Lower leg skin (tissue), 4 donors: ENCODE measurements around the gene CLDN9. TPM values are rescaled to one million over a fixed set of nuclear protein-coding genes. Genes with fewer than 3 reads are reported as not detected.

Source experiments
- DNase-seq, 2 donors: peaks; one replicate each; pipeline ENCODE4 v3.0.0-alpha.2; 2019; ENCODE audit warnings: low spot score in 2 of 2
- H3K4me3 ChIP-seq: fragments of 200-600 bp; sonication (generic); 2 replicates; pipeline ENCODE4 v1.5.1; 2017; ENCODE audit warnings: mild to moderate bottlenecking, low read depth; ENCODE audit not compliant: poor library complexity, severe bottlenecking
- CTCF ChIP-seq, 3 donors: fragments of 450-650 bp; IDR thresholded peaks; one replicate each; pipeline ENCODE4 v1.5.1; 2016; ENCODE audit warnings: antibody characterized with exemption in 3 of 3, mild to moderate bottlenecking in 3 of 3, moderate library complexity in 2 of 3
- POLR2A ChIP-seq, 2 donors: fragments of 450-650 bp; IDR thresholded peaks; one replicate each; pipeline ENCODE4 v1.6.1; 2016 to 2017; ENCODE audit warnings: antibody characterized with exemption in 2 of 2, mild to moderate bottlenecking in 1 of 2, moderate library complexity in 1 of 2
- WGBS, 2 donors: methylation state at CpG; one replicate each; pipeline ENCODE4 v1.1.5; 2018; 5-methylcytosine and 5-hydroxymethylcytosine counted together
- intact Hi-C: fragments of 100-400 bp; cut with DNase I; formaldehyde crosslinking; loops from one replicate; pipeline ENCODE4 v1.15.0; 2023; ENCODE audit warnings: low total_unique reads
- total RNA-seq, 4 donors: library from RNA; depleted of rRNA; stranded (reverse); fragments of >200 nt; gene quantifications; one replicate each; pipeline ENCODE4 v1.1.0, GENCODE V29; 2016

The CLDN9 gene
- total RNA-seq, 4 donors from 2014 or later, result 0.15 to 0.23 TPM; not detected in 2

DNA sequence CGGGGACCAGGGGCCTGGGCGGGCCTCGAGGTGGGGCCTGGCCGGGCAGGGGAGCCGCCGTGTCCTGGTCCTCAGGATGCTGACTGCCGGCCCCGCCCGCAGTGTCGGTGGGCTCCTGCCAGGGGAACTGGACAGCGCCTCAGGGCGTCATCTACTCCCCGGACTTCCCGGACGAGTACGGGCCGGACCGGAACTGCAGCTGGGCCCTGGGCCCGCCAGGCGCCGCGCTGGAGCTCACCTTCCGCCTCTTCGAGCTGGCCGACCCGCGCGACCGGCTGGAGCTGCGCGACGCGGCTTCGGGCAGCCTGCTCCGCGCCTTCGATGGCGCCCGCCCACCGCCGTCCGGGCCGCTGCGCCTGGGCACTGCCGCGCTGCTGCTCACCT lies 45.9 kb upstream of the CLDN9 start:
- no peak overlapping the region for H3K4me3 ChIP-seq
- intact Hi-C loops, result no loop called here
- TF ChIP-seq CTCF (IDR thresholded peaks at IDR 0.05) (no peak), POLR2A (IDR thresholded peaks at IDR 0.05) (no peak)
- WGBS, 2 donors, result 4% methylated on average over 24 of the region's 46 CpGs; no CpG with 5 or more reads in 1 of the 2 donors
- DNase-seq, result no peak

DNA sequence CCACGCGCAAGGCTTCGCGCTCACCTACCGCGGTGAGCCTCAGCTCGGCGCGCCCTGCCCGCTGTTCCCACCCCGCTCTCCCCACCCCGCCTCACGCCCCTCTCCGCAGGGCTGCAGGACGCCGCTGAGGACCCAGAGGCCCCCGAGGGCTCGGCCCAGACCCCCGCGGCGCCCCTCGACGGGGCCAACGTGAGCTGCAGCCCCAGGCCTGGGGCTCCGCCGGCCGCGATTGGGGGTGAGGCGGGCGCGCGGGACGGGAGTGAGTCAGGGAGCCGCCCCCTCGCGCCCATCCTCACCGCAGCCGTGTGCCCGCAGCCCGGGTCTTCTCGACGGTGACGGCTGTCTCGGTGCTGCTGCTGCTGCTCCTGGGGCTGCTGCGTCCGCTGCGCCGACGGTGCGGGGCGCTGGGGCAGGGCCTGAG lies 45.5 kb upstream of the CLDN9 start:
- intact Hi-C loops, result no loop called here
- 25 to 51% methylated on average over 25 of the region's 51 CpGs for WGBS, 2 donors
- no peak overlapping the region for H3K4me3 ChIP-seq
- no peak for DNase-seq
- no peak for TF ChIP-seq POLR2A (IDR thresholded peaks at IDR 0.05)
- no peak for TF ChIP-seq CTCF (IDR thresholded peaks at IDR 0.05)

DNA sequence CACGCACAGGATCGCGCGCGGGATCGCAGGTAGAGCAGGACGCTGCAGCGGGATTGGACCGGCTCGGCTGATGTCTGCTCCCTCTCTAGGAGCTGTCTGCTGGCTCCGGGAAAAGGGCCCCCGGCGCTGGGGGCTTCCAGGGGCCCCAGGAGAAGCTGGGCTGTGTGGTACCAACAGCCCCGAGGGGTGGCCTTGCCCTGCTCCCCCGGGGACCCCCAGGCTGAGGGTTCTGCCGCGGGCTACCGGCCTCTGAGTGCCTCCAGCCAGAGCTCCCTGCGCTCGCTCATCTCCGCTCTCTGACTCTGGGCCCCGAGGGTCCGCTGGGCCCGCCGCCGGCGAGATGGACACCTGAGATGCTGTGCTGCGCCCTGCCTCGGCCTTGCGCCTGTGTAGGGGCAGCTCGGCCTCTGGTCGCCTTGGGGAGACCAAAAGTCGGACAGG lies 45.0 kb upstream of the CLDN9 start:
- intact Hi-C loops, result no loop called here
- no peak for TF ChIP-seq CTCF (IDR thresholded peaks at IDR 0.05)
- no peak for TF ChIP-seq POLR2A (IDR thresholded peaks at IDR 0.05)
- DNase-seq, result no peak
- H3K4me3 ChIP-seq, result no peak overlapping the region
- 60 to 63% methylated on average over 18 to 28 of the region's 33 CpGs for WGBS, 2 donors

DNA sequence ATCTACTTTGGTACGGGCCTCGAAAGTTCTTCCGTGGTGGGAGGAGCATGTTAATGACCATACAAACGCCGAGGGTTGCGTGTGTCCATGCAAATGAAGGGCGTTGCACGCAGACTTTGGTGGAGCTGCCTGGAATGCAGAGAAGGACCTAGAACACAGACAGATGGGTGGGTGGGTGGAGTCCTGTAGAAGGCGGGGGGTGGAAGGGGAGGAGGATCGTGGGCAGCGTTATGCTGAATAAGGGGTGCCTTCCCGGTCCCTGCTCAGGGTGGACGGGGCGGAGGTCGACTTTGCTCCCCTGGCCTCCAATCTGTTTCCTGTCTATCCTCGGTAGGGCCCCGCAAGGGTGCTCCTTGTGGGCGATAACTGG lies 44.4 kb upstream of the CLDN9 start:
- no peak overlapping the region for H3K4me3 ChIP-seq
- TF ChIP-seq CTCF (IDR thresholded peaks at IDR 0.05) (no peak), POLR2A (IDR thresholded peaks at IDR 0.05) (no peak)
- WGBS, 2 donors, result 6 to 8% methylated on average over 15 to 18 of the region's 18 CpGs
- no peak for DNase-seq
- intact Hi-C loops, result no loop called here

GRCh38 chr16:2968738-2969544 lies 43.8 kb upstream of the CLDN9 start, which contains the start of gene PAQR4:
Gene PAQR4 (plus strand): TSS chr16:2969348. CDS start chr16:2969675, 327 bp downstream.
- 1 to 4% methylated on average over 19 to 28 of the region's 98 CpGs for WGBS, 2 donors
- H3K4me3 ChIP-seq, result peak within 1 kb of the TSS; percentile 51
- intact Hi-C loops, result no loop called here
- DNase-seq, result peak; percentile 73 to 96
- TF ChIP-seq POLR2A (IDR thresholded peaks at IDR 0.05) (no peak), CTCF (IDR thresholded peaks at IDR 0.05) (no peak)
